ENCODE data around the gene MYBBP1A.

Gene MYBBP1A

DNA sequence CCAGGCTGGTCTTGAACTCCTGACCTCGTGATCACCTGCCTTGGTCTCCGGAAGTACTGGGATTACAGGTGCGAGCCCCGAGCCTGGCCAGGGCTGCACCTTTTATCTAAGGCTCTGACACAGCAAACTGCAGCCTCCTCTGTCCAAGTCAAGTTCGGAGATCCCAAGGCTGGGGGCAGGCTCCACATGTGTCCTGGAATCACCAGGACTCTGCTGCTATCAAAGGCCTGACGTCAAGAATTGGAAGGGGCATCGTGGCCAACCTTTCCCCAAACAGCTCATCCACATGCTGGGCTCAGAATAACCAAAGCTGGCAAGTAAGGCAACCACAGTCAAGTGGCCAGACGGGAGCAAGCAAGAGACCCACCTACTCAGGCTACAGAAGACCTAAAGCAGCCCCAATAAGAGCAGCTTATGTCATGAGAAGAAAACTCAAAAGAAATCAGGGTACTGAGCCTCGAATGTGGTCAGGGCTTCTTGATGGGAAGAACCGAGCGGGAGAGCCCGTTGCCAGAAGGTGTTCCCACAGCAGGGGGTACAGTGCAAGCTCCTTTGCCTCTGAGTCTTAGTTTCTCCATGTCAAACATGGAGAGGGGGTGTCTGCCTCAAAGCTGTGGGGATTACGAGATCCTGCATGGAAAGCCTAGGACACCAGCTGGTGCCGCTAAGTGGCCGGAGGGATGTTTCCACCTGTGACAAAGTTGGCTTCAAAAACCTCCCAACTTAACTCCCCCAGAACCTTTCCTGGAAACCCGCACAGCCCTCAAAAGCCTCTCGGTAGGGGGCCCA is 7.9 kb downstream of the MYBBP1A start:
- FAIRE-seq = no peak

DNA sequence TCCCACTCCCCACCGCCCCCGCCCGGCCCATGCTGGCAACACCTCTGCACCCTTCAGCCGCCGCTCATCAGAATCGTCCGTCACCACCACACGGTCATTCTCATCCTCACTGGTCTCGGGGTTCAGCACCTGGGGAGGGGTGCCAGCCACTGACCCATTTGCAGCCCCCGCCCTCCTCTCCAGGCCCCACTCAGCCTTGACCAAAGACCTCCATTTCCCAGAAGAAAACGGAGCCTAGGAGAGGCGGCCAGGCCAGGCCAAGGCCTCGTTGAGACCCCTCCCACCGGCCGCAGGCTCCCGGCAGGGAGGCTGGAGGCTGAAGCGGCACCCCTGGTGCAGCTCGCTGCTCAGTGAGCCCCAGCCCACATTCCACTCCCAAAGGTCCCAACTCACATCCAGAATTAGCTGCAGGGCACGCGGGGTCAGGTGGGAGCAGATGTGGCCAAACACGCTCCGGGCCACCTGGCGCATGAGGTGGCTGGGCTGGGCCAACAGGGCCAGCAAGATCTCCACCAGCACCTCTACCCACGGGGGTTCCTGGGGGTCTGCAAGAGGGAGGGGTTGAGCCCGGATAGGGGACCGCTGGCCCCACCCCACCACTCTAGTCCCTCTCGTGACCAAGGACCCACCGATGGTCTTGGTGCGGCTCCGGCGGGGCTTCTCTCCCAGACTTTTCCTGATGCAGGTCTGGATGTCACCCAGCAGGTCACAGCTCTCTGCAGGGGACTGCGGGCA is 9.8 kb downstream of the MYBBP1A start:
- FAIRE-seq = no peak

GRCh38 chr17:4544951-4545216 is 10.3 kb downstream of the MYBBP1A start:
- FAIRE-seq = no peak

DNA sequence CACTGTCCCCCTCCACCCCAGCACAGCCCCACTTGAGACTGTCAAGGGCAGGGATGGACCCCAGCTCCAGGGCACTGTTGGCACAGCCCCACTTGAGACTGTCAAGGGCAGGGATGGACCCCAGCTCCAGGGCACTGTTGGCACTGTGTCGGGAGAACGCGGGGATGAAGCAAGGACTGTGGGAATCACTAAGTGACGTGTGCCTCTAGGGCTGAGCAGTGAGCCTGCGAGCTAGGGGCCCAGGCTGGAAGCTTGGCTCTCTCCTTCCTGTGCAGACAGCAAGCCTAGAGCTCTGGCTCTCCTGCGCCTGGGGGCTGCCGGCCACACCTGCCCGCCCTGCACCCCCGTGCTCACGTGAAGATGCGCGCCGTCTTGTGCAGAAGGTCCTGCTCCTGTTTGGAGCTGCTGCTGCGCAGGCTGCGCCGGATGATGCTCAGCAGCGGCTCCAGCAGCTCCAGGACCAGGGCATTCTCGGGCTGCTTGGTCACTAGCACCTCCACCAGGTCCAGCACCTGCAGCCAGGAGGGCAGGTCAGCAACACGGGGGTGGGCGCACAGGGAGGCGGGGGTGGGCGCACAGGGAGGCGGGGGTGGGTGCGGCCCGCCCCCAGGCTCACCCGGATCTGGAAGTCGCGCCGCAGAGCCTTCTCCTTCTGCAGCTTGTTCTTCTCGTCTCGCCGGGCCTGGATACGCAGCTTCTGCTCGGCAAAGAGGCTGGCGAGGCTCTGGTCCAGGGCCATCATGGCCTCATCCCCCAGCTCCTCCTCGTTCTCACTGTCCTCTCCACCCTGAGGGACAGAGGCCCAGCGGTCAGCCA is 10.8 kb downstream of the MYBBP1A start:
- no peak for FAIRE-seq

- no peak for FAIRE-seq
Measured at GRCh38 chr17:4543557-4544026, 11.6 kb downstream of the MYBBP1A start.

GRCh38 chr17:4542726-4543191 is 12.4 kb downstream of the MYBBP1A start:
- FAIRE-seq = no peak

DNA sequence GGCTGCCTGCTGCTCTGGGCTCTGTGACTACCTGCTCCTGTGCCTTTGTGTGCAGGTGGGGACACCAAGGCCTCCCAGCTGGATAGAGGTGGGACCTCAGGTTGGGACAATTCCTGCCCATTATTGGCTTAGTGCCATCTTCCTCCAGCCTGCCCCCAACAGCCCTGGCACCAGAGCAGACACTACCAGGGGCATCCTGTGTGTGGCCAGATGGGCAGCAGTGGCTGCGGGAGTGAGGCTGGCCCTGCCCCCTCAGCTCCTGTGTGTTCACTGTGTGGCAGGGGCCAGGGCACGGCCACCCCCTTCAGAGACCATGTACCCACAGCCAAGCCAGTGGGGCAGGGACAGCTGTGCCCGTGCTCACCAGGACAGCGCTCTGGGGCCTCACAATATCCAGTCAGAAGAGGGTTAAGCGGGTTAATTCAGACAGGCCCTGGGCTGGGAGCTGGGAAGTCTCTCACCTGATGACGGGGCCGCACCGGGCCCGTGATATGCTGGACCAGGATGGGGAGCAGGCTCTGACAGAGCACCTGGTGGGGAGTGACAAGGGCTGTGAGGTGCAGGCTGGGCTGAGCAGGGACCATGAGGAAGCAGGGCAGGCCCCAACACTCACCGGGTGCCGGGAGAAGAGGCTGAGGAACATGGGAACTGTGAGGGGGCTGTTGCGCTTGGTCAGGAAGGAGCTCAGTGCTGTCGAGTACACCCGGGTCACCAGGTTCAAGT is 13.0 kb downstream of the MYBBP1A start:
- no peak for FAIRE-seq

- FAIRE-seq = no peak
Measured at GRCh38 chr17:4541328-4542002, 13.7 kb downstream of the MYBBP1A start.

DNA sequence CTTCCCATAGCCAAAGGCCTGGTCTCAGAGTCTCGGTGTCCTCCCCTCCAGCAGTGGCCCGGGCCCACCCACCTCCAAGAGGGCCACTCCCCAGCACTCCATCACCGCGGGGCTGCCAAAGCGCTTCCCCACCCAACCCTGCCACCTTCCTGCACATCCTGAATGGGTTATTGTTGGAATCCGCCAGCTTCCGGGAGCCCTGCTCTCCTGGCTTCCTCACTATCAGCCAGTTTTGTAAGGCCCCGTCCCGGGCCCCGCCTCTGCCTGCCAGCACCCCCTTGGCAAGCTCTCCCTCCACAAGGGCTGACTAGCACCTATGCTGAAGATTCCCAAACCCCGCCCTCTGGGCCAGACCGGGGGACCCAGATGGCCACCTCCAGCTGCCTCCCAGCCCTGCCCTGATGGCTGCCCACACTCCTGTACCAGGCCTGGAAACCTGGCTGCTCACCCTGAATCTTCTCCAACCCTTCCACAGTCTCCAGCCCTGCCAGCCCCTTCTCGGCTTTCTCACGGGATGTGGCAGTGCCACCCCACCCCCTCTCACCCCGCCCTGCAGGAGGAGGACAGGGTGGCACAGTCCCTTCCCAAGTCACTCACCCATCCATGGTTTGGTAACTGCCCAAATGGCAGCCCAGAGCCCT is 14.4 kb downstream of the MYBBP1A start:
- no peak for FAIRE-seq

DNA sequence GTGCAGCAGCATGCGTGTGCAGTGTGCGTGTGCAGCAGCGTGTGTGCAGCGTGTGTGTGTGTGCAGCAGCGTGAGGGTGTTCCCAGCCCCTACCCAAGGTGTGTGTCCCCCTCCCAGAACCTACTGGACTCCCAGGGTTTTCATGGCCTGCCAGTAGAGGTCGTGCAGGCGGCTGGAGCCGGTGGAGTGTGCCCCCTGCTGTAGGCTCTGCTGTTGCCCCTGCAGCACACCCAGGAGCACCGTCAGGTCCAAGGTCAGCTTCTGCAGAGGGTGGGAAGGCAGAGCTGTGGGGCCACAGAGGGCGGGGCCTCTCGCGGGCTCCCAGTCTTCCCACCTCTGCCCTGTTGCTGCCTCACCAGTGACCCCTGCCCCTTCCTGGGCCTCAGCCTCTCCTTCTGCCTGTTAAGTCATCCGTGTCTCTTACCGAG is 14.9 kb downstream of the MYBBP1A start:
- FAIRE-seq = no peak

- no peak for FAIRE-seq
Measured at GRCh38 chr17:4539576-4540223, 15.5 kb downstream of the MYBBP1A start.

GRCh38 chr17:4539025-4539424 is 16.2 kb downstream of the MYBBP1A start:
- FAIRE-seq = no peak

- FAIRE-seq = no peak
Measured at GRCh38 chr17:4538236-4539002, 16.8 kb downstream of the MYBBP1A start.

- FAIRE-seq = no peak
Measured at GRCh38 chr17:4537451-4538235, 17.5 kb downstream of the MYBBP1A start.

DNA sequence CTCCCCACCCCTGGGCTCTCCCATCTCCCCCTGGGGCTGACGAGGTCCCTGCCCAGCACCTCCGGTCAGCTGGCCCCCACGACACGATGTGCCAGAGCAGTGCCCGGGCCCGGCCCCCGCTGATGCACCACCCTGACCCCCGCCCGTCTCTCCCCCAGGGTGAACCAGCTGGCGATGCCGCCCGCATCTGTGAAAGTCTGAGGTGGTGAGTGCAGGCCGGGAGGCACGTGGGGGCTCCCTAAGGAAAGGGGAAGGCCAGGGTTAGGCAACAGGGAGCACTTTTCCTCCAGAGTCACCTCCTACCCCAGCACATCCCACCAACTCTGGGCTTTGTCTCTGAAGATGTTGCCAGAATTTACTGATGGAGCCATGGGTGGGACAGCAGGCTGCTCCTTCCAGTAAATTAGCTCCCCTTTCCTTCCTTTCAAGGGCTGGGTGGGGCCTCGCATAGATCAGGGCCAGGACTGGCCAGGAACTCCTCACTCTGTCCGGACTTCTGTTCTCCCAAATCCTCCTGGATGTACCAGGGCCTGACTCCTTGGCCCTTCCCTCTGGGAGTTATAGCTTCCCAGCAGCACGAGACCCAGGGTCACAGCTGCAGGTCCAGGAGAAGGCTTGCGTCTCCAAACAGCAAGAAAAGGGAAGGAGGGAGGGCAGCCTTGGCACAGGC is 18.3 kb downstream of the MYBBP1A start:
- FAIRE-seq = no peak

DNA sequence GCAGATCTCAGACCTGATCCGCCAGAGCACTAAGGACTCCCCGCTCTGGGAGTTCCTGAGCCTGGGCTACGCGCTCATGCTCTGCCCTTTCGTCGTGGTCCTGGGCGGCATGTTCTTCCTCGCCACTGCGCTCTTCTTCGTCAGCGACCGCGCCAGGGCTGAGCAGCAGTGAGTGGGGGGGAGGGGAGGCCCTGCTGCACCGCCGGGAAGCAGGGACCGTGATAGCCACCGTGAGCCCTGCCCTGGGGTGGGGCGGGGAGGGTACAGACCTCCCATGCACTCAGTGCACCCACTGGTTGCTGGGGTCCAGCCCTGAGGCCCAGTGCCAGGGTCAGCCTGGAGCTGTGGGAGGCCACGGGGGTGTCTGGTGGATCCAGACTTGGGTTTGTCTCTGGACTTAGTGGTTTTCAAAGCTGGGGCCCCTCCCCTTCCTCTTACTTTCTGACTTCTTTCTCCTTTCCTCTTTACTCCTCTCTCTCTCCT is 18.9 kb downstream of the MYBBP1A start:
- FAIRE-seq = no peak

DNA sequence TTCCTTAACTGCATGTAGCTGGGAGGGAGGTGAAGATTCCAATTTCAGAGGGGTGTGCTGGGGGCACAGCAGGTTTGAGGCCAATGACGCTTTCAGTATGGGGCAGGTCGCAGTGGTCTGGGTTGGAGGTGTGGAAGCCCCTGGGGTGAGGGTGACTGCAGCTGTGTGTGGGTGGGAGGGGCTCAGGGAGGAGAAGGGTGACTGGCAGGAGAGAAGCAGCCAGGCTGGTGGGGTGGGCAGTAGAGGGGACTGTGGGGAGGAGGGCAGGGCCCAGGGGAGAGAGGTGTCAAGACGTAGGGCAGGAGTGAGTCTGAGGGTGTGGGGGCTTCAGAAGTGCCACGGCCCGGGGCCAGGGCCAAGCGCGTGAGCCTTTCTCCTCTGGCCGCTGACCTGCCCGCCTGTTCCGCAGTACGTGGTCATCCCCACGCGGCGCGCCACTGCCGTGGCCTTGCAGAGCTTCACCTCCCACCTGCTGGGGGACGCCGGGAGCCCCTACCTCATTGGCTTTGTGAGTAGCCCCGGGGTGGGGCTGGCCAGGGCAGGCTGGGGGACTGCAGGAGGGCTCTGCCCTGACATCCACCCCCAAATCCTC is 19.4 kb downstream of the MYBBP1A start:
- FAIRE-seq = no peak

DNA sequence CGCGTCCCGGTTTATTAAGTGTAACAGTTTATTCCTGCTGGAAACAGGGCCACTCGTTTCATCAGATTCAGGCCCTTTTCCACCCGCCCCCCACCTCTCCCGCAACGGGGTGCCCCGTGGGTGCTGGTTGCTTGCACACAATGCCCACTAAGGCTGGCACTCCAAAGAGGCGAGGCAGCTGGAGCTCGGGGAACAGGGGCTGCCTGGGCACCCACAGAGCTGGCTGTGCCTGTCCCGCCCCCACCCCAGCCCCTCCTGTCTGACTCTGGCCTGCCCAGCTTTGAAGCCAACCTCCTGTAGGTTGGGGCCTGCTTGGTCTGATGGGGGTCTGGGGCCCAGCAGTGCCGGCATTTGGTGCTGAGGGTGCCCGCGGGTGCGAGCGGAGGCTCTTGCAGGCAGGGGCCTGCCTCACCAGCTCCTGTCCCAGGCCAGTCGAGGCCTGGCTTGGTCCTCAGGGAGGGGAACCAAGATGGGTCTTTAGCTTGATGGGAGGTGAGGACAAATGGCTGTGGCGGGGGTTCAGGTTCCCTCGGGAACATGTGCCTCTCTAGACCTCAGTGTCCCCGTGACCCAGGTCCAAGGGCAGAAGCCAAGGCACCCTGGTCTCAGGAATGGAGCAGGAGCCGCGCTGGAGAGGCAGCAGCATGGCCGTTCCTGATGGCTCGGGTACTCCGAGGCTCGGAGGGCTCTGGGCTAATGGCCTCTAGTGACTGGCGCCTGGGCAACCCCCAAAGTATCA is 20.1 kb downstream of the MYBBP1A start:
- no peak for FAIRE-seq
